ENCODE data around the gene CAMTA1. TPM values are rescaled to one million over a fixed set of nuclear protein-coding genes. Genes with fewer than 3 reads are reported as not detected.

The CAMTA1 gene
- total RNA-seq, 1 experiment from 2014 or later: 69.5 TPM

GRCh38 chr1:7620196-7620595 lies 834.9 kb downstream of the CAMTA1 start (continued):
- TF ChIP-seq CTCF (IDR thresholded peaks at IDR 0.05 in 2 of 3, conservative IDR thresholded peaks at IDR 0.05 in 1 of 3; ENCODE audit: borderline replicate concordance in 1 of 3, insufficient read depth in 1 of 3, low read depth in 2 of 3, low read length in 2 of 3) (no peak), FOSL1 (IDR thresholded peaks at IDR 0.05; ENCODE audit: low read depth) (no peak)

- CTCF ChIA-PET: no interaction called here
- RAD21 ChIA-PET (ENCODE audit: low non-redundant PET in 1 of 2, low total read pairs in 2 of 2, uncharacterized antibody in 2 of 2, unreplicated experiment in 2 of 2): no interaction called here
- BruUV-seq (replicated peaks): no TSS peak
- Histone ChIP-seq H4K20me1 (ENCODE audit: insufficient read depth) (no peaks in the 10 kb centered on the region), H3K27me3 (ENCODE audit: insufficient read depth, low read length) (peaks cover 80% of the 10 kb centered on the region), H3K9me2 (ENCODE audit: insufficient read depth) (no peaks in the 10 kb centered on the region), H3K79me2 (ENCODE audit: insufficient read depth, low read length) (no peaks in the 10 kb centered on the region), H3K27ac (ENCODE audit: low read depth, low read length) (no peak overlapping the region), H3K4me1 (ENCODE audit: control insufficient read depth in 1 of 2, insufficient read depth in 2 of 2, low read length in 2 of 2) (no peaks in the 10 kb centered on the region), H2AFZ (ENCODE audit: low read depth, low read length, poor library complexity, severe bottlenecking) (no peak overlapping the region), H3K36me3 (ENCODE audit: control insufficient read depth in 1 of 2, insufficient read depth in 2 of 2, low read length in 2 of 2) (no peaks in the 10 kb centered on the region), H3K9ac (ENCODE audit: low read length) (no peak overlapping the region), H3K9me3 (ENCODE audit: control insufficient read depth in 1 of 2, insufficient read depth in 1 of 2, low read depth in 1 of 2, low read length in 2 of 2) (no peaks in the 10 kb centered on the region), H3K4me3 (replicated peaks in 1 of 2; ENCODE audit: low read depth in 1 of 2, low read length in 2 of 2) (no peak overlapping the region), H3K4me2 (ENCODE audit: low read length) (no peak overlapping the region)
- TF ChIP-seq MAX (IDR thresholded peaks at IDR 0.05) (no peak), JUND (IDR thresholded peaks at IDR 0.05) (no peak), TCF7L2 (IDR thresholded peaks at IDR 0.05; ENCODE audit: borderline replicate concordance, extremely low read depth, insufficient read depth, insufficient read length) (no peak), FOSL1 (IDR thresholded peaks at IDR 0.05; ENCODE audit: low read depth) (no peak), SIN3A (IDR thresholded peaks at IDR 0.05; ENCODE audit: low read depth) (no peak), EZH2phosphoT487 (IDR thresholded peaks at IDR 0.05; ENCODE audit: borderline replicate concordance) (no peak), CEBPB (IDR thresholded peaks at IDR 0.05; ENCODE audit: low read depth) (no peak), ELF1 (IDR thresholded peaks at IDR 0.05; ENCODE audit: borderline replicate concordance, low read depth) (no peak), CTCF (IDR thresholded peaks at IDR 0.05 in 2 of 3, conservative IDR thresholded peaks at IDR 0.05 in 1 of 3; ENCODE audit: borderline replicate concordance in 1 of 3, insufficient read depth in 1 of 3, low read depth in 2 of 3, low read length in 2 of 3) (no peak)
- no peak for ATAC-seq
- intact Hi-C loops (cut with micrococcal nuclease): no loop called here
- POLR2A ChIA-PET: no interaction called here
- DNase-seq (ENCODE audit: low read depth, low spot score): no peak
Measured at GRCh38 chr1:7621334-7622219, 836.3 kb downstream of the CAMTA1 start.

Data from HCT116 (cell line).